Measurements from ENCODE around the gene SLC31A1. TPM values are rescaled to one million over a fixed set of nuclear protein-coding genes. Genes with fewer than 3 reads are reported as not detected.
A peak's percentile ranks its signal among the peaks of the same experiment; 100 is the strongest.

The SLC31A1 gene
- total and polyA plus RNA-seq, 2 of the 13 experiments (the other 11 are each of a cell fraction or from before 2014, with no cell fraction given): 62.9 to 70.0 TPM

GRCh38 chr9:113274474-113275156 is 53.3 kb downstream of the SLC31A1 start (continued):
- TF ChIP-seq FOXP4 (CRISPR knock-in tag; IDR thresholded peaks at IDR 0.05) (no peak), ZNF619 (CRISPR knock-in tag; IDR thresholded peaks at IDR 0.05) (no peak), ZNF749 (CRISPR knock-in tag; IDR thresholded peaks at IDR 0.05; ENCODE audit: borderline replicate concordance) (no peak), MTF1 (CRISPR knock-in tag; IDR thresholded peaks at IDR 0.05) (no peak), JUNB (CRISPR knock-in tag; IDR thresholded peaks at IDR 0.05; ENCODE audit: borderline replicate concordance) (no peak), THAP11 (CRISPR knock-in tag; IDR thresholded peaks at IDR 0.05) (peak; percentile 61), TBX2 (CRISPR knock-in tag; IDR thresholded peaks at IDR 0.05; ENCODE audit: borderline replicate concordance) (no peak), ELF3 (CRISPR knock-in tag; IDR thresholded peaks at IDR 0.05) (peak; percentile 34; the same call in 1 of the 2 replicates), KDM5A (IDR thresholded peaks at IDR 0.05; ENCODE audit: borderline replicate concordance, low read length) (peak; percentile 62; the same call in 1 of the 2 replicates), ZNF205 (CRISPR knock-in tag; IDR thresholded peaks at IDR 0.05) (no peak), KLF16 (CRISPR knock-in tag; IDR thresholded peaks at IDR 0.05) (peak in 1 of 2 experiments; percentile 36; a peak in 1 of 4 replicates), ATF2 (CRISPR knock-in tag; IDR thresholded peaks at IDR 0.05) (no peak), ZNF557 (CRISPR knock-in tag; IDR thresholded peaks at IDR 0.05) (no peak), CTCF (CRISPR knock-in tag; IDR thresholded peaks at IDR 0.05) (peak; percentile 70), SRY (CRISPR knock-in tag; IDR thresholded peaks at IDR 0.05) (no peak), NFATC3 (CRISPR knock-in tag; IDR thresholded peaks at IDR 0.05) (no peak), PLSCR1 (CRISPR knock-in tag; IDR thresholded peaks at IDR 0.05; ENCODE audit: borderline replicate concordance) (no peak), ATF7-NPFF (CRISPR knock-in tag; IDR thresholded peaks at IDR 0.05; ENCODE audit: low read depth) (no peak), HNRNPLL (IDR thresholded peaks at IDR 0.05; ENCODE audit: low read depth, low read length, poor library complexity, severe bottlenecking) (no peak), ZBTB26 (CRISPR knock-in tag; IDR thresholded peaks at IDR 0.05; ENCODE audit: borderline replicate concordance) (no peak), LBX2 (CRISPR knock-in tag; IDR thresholded peaks at IDR 0.05; ENCODE audit: borderline replicate concordance) (no peak), ZNF282 (IDR thresholded peaks at IDR 0.05; ENCODE audit: partially characterized antibody) (no peak), ZNF772 (CRISPR knock-in tag; IDR thresholded peaks at IDR 0.05) (no peak)

Data from HepG2 (cell line).